Spleen (tissue), 7 donors: Measurements from ENCODE around the gene OSBPL10.

Experiments
- POLR2A ChIP-seq, 3 donors: fragments of 450-650 bp; IDR thresholded peaks; one replicate each; pipeline ENCODE4 v1.5.1; 2017; ENCODE audit warnings: antibody characterized with exemption in 3 of 3, mild to moderate bottlenecking in 1 of 3
- POLR2AphosphoS5 ChIP-seq, 3 donors: sonication (generic); formaldehyde crosslinking; IDR thresholded peaks; one replicate each; pipeline ENCODE4 v1.5.1; 2017; ENCODE audit warnings: antibody characterized with exemption in 3 of 3
- TF ChIP-seq, protein P1 (sequence below), 11 experiments: fragments of 200-600 bp in 7 of 11; fragments of 450-650 bp in 4 of 11; sonication (generic) in 4 of 11; IDR thresholded peaks in 8 of 11; conservative IDR thresholded peaks in 3 of 11; 1 replicate in 7 of 11; 2 replicates in 4 of 11; pipeline versions ENCODE4 v1.4.0 to v1.8.0; 2016 to 2021; ENCODE audit warnings: antibody characterized with exemption in 11 of 11, inconsistent platforms in 4 of 11, mild to moderate bottlenecking in 1 of 11
- donor health status: DM: no; HTN: no; CAD: no; lungs with moderate emphysema.
- donor health status: DM: no; HTN: no; CAD: no.
- donor health status: DM: no; HTN: no; CAD: no.

DNA sequence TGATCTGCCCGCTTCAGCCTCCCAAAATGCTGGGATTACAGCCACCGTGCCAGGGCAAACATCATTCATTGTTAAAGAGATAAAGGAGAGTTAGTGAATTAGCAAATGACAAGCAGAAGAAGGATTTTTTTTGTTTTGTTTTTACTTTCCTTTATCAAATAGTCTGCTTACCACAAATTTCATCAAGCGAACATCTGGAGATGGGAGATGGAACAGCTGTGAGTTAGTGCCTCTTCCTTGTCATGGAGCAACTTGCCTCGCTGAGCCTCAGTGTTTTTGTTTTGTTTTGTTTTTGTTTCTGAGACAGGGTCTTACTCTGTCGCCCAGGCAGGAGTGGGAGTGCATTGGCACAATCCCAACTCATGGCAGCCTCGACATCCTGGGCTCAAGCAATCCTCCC, 16.4 kb upstream of the OSBPL10 start:
- TF ChIP-seq, protein P1, sequence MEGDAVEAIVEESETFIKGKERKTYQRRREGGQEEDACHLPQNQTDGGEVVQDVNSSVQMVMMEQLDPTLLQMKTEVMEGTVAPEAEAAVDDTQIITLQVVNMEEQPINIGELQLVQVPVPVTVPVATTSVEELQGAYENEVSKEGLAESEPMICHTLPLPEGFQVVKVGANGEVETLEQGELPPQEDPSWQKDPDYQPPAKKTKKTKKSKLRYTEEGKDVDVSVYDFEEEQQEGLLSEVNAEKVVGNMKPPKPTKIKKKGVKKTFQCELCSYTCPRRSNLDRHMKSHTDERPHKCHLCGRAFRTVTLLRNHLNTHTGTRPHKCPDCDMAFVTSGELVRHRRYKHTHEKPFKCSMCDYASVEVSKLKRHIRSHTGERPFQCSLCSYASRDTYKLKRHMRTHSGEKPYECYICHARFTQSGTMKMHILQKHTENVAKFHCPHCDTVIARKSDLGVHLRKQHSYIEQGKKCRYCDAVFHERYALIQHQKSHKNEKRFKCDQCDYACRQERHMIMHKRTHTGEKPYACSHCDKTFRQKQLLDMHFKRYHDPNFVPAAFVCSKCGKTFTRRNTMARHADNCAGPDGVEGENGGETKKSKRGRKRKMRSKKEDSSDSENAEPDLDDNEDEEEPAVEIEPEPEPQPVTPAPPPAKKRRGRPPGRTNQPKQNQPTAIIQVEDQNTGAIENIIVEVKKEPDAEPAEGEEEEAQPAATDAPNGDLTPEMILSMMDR (IDR thresholded peaks at IDR 0.05 in 8 of 11, conservative IDR thresholded peaks at IDR 0.05 in 3 of 11): no peak
- TF ChIP-seq POLR2A (IDR thresholded peaks at IDR 0.05): no peak
- TF ChIP-seq POLR2AphosphoS5 (IDR thresholded peaks at IDR 0.05): no peak
